Astrocyte (in vitro differentiated cells and primary cell): Measurements from ENCODE around the gene ATG3. TPM values are rescaled to one million over a fixed set of nuclear protein-coding genes. Genes with fewer than 3 reads are reported as not detected.
"Not testable (repeated sequence)": the region's sequence is repeated elsewhere in the genome, so short reads cannot be mapped to it uniquely, and the experiment has no call there.

ENCODE experiments used
- DNase-seq: peaks from one replicate; pipeline ENCODE4 v3.0.0-alpha.2; 2010; ENCODE audit warnings: low read depth
- FAIRE-seq: peaks from 2 replicates; lab custom pipeline; 2011; peaks lifted over from hg19 to GRCh38; lab: Jason Lieb, UNC
- H2AFZ ChIP-seq: 2 replicates; pipeline ENCODE4 v1.6.0; 2012; ENCODE audit warnings: low read depth, low read length, inconsistent platforms
- H3K27ac ChIP-seq: 2 replicates; pipeline ENCODE4 v1.5.1; 2011; ENCODE audit warnings: low read depth, low read length, inconsistent platforms
- H3K27me3 ChIP-seq: 2 replicates; pipeline ENCODE4 v1.6.0; 2011; ENCODE audit warnings: low read length, inconsistent platforms; ENCODE audit not compliant: insufficient read depth
- H3K36me3 ChIP-seq: 2 replicates; pipeline ENCODE4 v1.5.1; 2011; ENCODE audit warnings: low read length, inconsistent platforms; ENCODE audit not compliant: insufficient read depth
- H3K4me1 ChIP-seq: 2 replicates; pipeline ENCODE4 v1.5.1; 2011; ENCODE audit warnings: low read length, inconsistent platforms; ENCODE audit not compliant: insufficient read depth
- H3K4me2 ChIP-seq: 2 replicates; pipeline ENCODE4 v1.6.0; 2012; ENCODE audit warnings: low read length, inconsistent platforms
- H3K4me3 ChIP-seq: 2 replicates; pipeline ENCODE4 v1.5.1; 2011; ENCODE audit warnings: low read depth, mild to moderate bottlenecking, low read length, inconsistent platforms; ENCODE audit not compliant: insufficient read depth
- H3K79me2 ChIP-seq: 2 replicates; pipeline ENCODE4 v1.6.0; 2012; ENCODE audit warnings: mild to moderate bottlenecking, low read length, inconsistent platforms; ENCODE audit not compliant: insufficient read depth
- H3K9ac ChIP-seq: 2 replicates; pipeline ENCODE4 v1.6.0; 2012; ENCODE audit warnings: mild to moderate bottlenecking, low read length, inconsistent platforms
- H3K9me3 ChIP-seq: 2 replicates; pipeline ENCODE4 v1.5.1; 2012; ENCODE audit warnings: low read depth, mild to moderate bottlenecking, low read length, inconsistent platforms; ENCODE audit not compliant: insufficient read depth
- H4K20me1 ChIP-seq: 2 replicates; pipeline ENCODE4 v1.6.0; 2012; ENCODE audit warnings: low read length, inconsistent platforms; ENCODE audit not compliant: insufficient read depth
- H3K27ac Mint-ChIP-seq: one replicate; pipeline ENCODE4 v1.8.0; 2021; ENCODE audit warnings: mild to moderate bottlenecking, mixed read lengths; ENCODE audit not compliant: unreplicated experiment
- H3K27me3 Mint-ChIP-seq: one replicate; pipeline ENCODE4 v1.8.0; 2021; ENCODE audit warnings: low read depth, mixed read lengths; ENCODE audit not compliant: unreplicated experiment
- H3K36me3 Mint-ChIP-seq: one replicate; pipeline ENCODE4 v1.8.0; 2021; ENCODE audit warnings: low read depth, mixed read lengths; ENCODE audit not compliant: unreplicated experiment
- H3K4me1 Mint-ChIP-seq: one replicate; pipeline ENCODE4 v1.8.0; 2021; ENCODE audit warnings: low read depth, mixed read lengths; ENCODE audit not compliant: unreplicated experiment
- H3K4me3 Mint-ChIP-seq: one replicate; pipeline ENCODE4 v1.8.0; 2021; ENCODE audit warnings: mild to moderate bottlenecking, moderate library complexity, mixed read lengths; ENCODE audit not compliant: unreplicated experiment
- H3K9me3 Mint-ChIP-seq: one replicate; pipeline ENCODE4 v1.8.0; 2021; ENCODE audit warnings: mild to moderate bottlenecking, mixed read lengths; ENCODE audit not compliant: unreplicated experiment
- CTCF ChIP-seq: IDR thresholded peaks from 2 replicates; pipeline ENCODE4 v1.5.1; 2011; ENCODE audit warnings: low read depth, mild to moderate bottlenecking, inconsistent platforms, low read length, moderate library complexity; ENCODE audit not compliant: insufficient read depth
- EZH2 ChIP-seq: IDR thresholded peaks from 2 replicates; pipeline ENCODE4 v1.6.1; 2012; ENCODE audit warnings: mild to moderate bottlenecking, low read length, inconsistent platforms; ENCODE audit not compliant: insufficient read depth
- total RNA-seq: library from RNA; stranded (reverse); gene quantifications from 2 replicates; pipeline ENCODE4 v1.2.1, GENCODE V29; 2021

ATG3 gene
- total RNA-seq, 1 donor from 2014 or later = 46.2 TPM

GRCh38 chr3:112564940-112565305 is 3.2 kb upstream of the ATG3 start:
- no peak overlapping the region for H3K9ac ChIP-seq
- Mint-ChIP-seq H3K36me3 (no peaks in the 10 kb centered on the region), H3K27me3 (no peaks in the 10 kb centered on the region), H3K27ac (no peak overlapping the region), H3K4me3 (no peak overlapping the region), H3K4me1 (peaks cover 11% of the 10 kb centered on the region), H3K9me3 (no peaks in the 10 kb centered on the region)
- peaks cover 2% of the 10 kb centered on the region for H3K36me3 ChIP-seq
- FAIRE-seq = no peak
- H3K9me3 ChIP-seq = no peaks in the 10 kb centered on the region
- DNase-seq = no peak
- peaks cover 15% of the 10 kb centered on the region for H3K79me2 ChIP-seq
- H2AFZ ChIP-seq = no peak overlapping the region
- no peak overlapping the region for H3K4me3 ChIP-seq
- no peak overlapping the region for H3K27ac ChIP-seq
- H3K4me2 ChIP-seq = no peak overlapping the region
- peaks cover 5% of the 10 kb centered on the region for H3K4me1 ChIP-seq
- no peaks in the 10 kb centered on the region for H4K20me1 ChIP-seq
- TF ChIP-seq CTCF (no peak), EZH2 (no peak)
- H3K27me3 ChIP-seq = no peaks in the 10 kb centered on the region

- H2AFZ ChIP-seq, H3K9ac ChIP-seq, H3K27ac Mint-ChIP-seq, H3K9me3 ChIP-seq, H3K36me3 Mint-ChIP-seq, H3K4me3 ChIP-seq, H3K27ac ChIP-seq, H3K9me3 Mint-ChIP-seq, FAIRE-seq, H3K36me3 ChIP-seq, H3K27me3 Mint-ChIP-seq, H4K20me1 ChIP-seq, H3K27me3 ChIP-seq, H3K4me3 Mint-ChIP-seq, DNase-seq, H3K4me2 ChIP-seq: not testable (repeated sequence)
- peaks cover 11% of the 10 kb centered on the region for H3K4me1 ChIP-seq
- peaks cover 12% of the 10 kb centered on the region for H3K4me1 Mint-ChIP-seq
- H3K79me2 ChIP-seq = peaks cover 21% of the 10 kb centered on the region
Observed at GRCh38 chr3:112564247-112564939, 2.6 kb upstream of the ATG3 start.

- H3K4me3 ChIP-seq = peak overlapping the region; percentile 94
- no peak for TF ChIP-seq EZH2
- no peak for TF ChIP-seq CTCF
- peak overlapping the region; percentile 97 for H2AFZ ChIP-seq
- no peaks in the 10 kb centered on the region for H3K27me3 Mint-ChIP-seq
- no peaks in the 10 kb centered on the region for H3K36me3 ChIP-seq
- H3K9ac ChIP-seq = peak overlapping the region; percentile 95
- H3K27me3 ChIP-seq = no peaks in the 10 kb centered on the region
- peaks cover 6% of the 10 kb centered on the region for H3K4me1 Mint-ChIP-seq
- H3K4me2 ChIP-seq = peak overlapping the region; percentile 88
- no peaks in the 10 kb centered on the region for H3K9me3 ChIP-seq
- DNase-seq = peak; percentile 8
- peak overlapping the region; percentile 96 for H3K27ac Mint-ChIP-seq
- peaks cover 42% of the 10 kb centered on the region for H3K79me2 ChIP-seq
- no peak for FAIRE-seq
- H3K4me3 Mint-ChIP-seq = peak overlapping the region; percentile 96
- peaks cover 8% of the 10 kb centered on the region for H3K4me1 ChIP-seq
- no peaks in the 10 kb centered on the region for H3K9me3 Mint-ChIP-seq
- H3K27ac ChIP-seq = peak overlapping the region; percentile 98
- H3K36me3 Mint-ChIP-seq = peaks cover 3% of the 10 kb centered on the region
- H4K20me1 ChIP-seq = no peaks in the 10 kb centered on the region
Observed at GRCh38 chr3:112561484-112561733, 353 bp downstream of the ATG3 start.
